ENCODE data around the gene USP51.
"Not testable (repeated sequence)": the region's sequence is repeated elsewhere in the genome, so short reads cannot be mapped to it uniquely, and the experiment has no call there.

USP51 gene

DNA sequence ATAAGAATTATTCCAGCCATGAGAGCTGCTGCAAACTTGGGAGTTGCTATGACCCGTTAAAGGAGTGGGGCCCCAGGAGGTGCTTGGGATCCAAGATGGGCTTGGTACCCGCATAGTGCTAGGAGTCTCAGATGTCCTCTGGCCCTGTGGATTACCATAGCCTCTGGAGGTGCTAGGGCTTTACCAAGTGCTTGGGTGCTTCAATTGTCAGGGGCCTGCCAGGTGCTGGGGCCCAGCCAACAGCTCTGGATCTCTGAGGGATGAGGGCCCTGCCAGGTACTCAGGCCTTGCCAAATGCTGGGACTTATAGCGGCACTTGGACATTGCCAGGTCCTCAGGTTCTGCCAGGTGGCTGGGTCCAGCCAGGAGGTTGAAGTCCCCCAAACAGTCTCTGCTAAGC lies 32.0 kb upstream of the USP51 start:
- Histone ChIP-seq H3K4me1 (ENCODE audit: low read length) (no peaks in the 10 kb centered on the region), H3K4me2 (ENCODE audit: low read length) (no peak overlapping the region), H3K27me3 (ENCODE audit: low read depth, low read length) (no peaks in the 10 kb centered on the region), H3K9me3 (ENCODE audit: insufficient read depth, low read length) (no peaks in the 10 kb centered on the region), H3K27ac (ENCODE audit: low read length) (no peak overlapping the region), H2AFZ (ENCODE audit: low read depth, low read length) (no peak overlapping the region), H4K20me1 (ENCODE audit: insufficient read depth, low read length) (no peaks in the 10 kb centered on the region), H3K4me3 (ENCODE audit: low read length) (no peak overlapping the region), H3K9ac (ENCODE audit: low read length) (no peak overlapping the region), H3K79me2 (ENCODE audit: low read length) (no peaks in the 10 kb centered on the region), H3K36me3 (replicated peaks; ENCODE audit: low read depth, low read length) (no peaks in the 10 kb centered on the region)
- TF ChIP-seq, protein P1, sequence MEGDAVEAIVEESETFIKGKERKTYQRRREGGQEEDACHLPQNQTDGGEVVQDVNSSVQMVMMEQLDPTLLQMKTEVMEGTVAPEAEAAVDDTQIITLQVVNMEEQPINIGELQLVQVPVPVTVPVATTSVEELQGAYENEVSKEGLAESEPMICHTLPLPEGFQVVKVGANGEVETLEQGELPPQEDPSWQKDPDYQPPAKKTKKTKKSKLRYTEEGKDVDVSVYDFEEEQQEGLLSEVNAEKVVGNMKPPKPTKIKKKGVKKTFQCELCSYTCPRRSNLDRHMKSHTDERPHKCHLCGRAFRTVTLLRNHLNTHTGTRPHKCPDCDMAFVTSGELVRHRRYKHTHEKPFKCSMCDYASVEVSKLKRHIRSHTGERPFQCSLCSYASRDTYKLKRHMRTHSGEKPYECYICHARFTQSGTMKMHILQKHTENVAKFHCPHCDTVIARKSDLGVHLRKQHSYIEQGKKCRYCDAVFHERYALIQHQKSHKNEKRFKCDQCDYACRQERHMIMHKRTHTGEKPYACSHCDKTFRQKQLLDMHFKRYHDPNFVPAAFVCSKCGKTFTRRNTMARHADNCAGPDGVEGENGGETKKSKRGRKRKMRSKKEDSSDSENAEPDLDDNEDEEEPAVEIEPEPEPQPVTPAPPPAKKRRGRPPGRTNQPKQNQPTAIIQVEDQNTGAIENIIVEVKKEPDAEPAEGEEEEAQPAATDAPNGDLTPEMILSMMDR (IDR thresholded peaks at IDR 0.05; ENCODE audit: low read depth, low read length) = no peak
- no peak for TF ChIP-seq EZH2phosphoT487 (IDR thresholded peaks at IDR 0.05; ENCODE audit: low read depth)

DNA sequence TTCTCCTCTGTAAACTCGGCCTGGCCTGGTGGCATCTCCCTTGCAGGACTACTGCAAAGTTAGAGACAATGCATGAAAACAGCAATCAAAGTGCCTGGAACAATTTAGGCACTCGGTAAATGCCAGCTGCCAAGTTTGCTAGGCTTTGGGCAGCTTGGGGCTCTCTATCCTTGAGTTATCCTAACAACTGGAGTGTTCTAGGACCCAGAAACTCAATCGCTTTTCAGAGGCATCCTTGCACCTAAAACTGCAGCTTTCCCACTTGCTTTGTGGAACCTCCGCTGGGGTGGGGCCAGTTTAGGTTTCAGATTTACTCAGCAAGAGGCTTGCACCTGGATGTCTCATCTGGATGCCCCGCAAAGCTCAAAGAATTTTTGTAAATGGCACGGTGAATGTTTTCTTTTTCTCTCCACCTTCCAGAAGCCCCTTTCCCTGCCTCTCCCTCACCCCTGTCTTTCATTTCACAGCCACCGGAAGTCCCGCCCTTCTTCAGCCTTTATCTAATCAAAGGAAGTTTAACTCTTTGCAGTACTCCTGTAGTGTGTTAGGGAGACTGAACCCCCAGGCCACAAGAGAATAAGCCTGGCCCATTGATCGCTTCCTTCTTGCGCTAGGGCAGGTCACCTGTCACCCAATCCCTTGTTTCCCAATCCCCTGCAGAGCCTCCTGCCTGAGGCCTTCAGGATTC lies 27.3 kb upstream of the USP51 start:
- H3K79me2 ChIP-seq (ENCODE audit: low read length); H3K9me3 ChIP-seq (ENCODE audit: insufficient read depth, low read length); H3K36me3 ChIP-seq (replicated peaks; ENCODE audit: low read depth, low read length); H2AFZ ChIP-seq (ENCODE audit: low read depth, low read length); H3K27ac ChIP-seq (ENCODE audit: low read length); H3K4me3 ChIP-seq (ENCODE audit: low read length); H3K4me1 ChIP-seq (ENCODE audit: low read length); H3K9ac ChIP-seq (ENCODE audit: low read length); H4K20me1 ChIP-seq (ENCODE audit: insufficient read depth, low read length); H3K27me3 ChIP-seq (ENCODE audit: low read depth, low read length); H3K4me2 ChIP-seq (ENCODE audit: low read length): not testable (repeated sequence)

DNA sequence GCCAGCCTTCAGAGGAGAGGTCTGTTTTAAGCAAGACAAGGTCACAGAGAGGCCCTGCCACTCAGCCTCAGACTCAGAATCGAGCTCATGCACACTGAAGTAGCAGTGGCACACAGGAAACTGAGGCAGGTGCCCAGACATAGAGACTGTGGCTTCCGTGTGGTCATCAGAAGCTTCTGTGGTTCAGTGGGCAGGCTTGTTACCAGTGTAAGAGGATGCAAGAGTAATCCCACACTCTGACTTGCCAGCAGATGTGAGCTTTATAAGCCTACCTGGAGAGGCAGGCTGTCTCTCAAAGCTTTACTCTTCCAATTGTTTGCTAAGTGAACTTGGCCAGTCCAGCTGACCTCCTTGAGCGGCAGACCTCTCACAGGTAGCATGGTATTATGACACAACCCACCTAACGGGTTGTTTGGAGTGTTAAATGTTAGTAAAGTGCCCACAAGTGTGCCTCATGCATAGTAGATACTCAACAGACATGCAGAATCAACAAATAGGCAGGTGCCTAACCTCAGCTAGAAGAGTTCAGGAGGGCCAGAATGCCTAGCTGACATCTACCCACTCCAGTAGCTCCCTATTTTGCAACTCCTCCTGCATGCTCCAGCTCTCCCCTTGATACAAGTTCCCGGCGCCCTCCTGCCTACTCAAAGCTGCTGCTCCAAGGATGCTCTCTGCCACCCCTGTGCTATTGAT lies 23.5 kb upstream of the USP51 start:
- H3K9me3 ChIP-seq (ENCODE audit: insufficient read depth, low read length); H3K9ac ChIP-seq (ENCODE audit: low read length); H3K4me2 ChIP-seq (ENCODE audit: low read length); H3K79me2 ChIP-seq (ENCODE audit: low read length); H3K4me3 ChIP-seq (ENCODE audit: low read length); H3K4me1 ChIP-seq (ENCODE audit: low read length); H2AFZ ChIP-seq (ENCODE audit: low read depth, low read length); H3K27ac ChIP-seq (ENCODE audit: low read length); H4K20me1 ChIP-seq (ENCODE audit: insufficient read depth, low read length); H3K27me3 ChIP-seq (ENCODE audit: low read depth, low read length); H3K36me3 ChIP-seq (replicated peaks; ENCODE audit: low read depth, low read length): not testable (repeated sequence)

DNA sequence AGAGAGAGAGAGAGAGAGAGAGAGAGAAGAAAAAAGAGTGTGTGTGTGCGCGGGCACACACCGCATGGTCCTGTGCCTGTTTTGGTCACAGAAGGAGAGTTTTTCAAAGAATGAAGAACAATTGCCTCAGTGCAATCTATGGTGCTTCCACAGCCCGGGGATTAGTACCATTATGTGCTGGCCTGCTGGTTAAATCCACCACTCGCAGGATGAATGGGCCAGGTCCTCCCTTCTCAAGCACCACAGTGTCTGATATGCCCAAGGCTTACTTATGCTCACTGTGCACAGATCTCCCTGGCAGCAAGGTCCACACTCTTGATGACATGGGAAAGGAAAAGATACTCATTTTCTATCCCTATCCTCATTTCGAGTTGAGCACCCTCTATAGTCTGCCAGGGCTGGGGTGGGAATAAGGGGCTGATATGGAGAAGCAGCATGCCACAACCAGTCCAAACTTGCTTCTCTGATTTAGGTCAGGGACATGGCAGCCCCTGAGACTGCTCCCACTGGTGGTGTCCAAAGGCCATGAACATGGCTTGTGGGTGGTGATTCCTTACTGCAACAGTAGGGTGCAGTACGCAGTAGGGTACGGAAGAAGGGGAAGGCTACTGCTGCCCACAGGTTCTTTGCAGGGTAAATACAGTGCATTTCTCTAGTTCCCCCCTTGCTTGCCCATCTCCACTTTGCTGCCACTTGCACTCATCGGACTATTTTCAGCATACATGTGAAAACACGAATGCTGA lies 18.9 kb upstream of the USP51 start:
- not testable (repeated sequence) for H3K27me3 ChIP-seq (ENCODE audit: low read depth, low read length); H4K20me1 ChIP-seq (ENCODE audit: insufficient read depth, low read length); H3K9ac ChIP-seq (ENCODE audit: low read length); H3K4me1 ChIP-seq (ENCODE audit: low read length); H2AFZ ChIP-seq (ENCODE audit: low read depth, low read length); H3K79me2 ChIP-seq (ENCODE audit: low read length); H3K36me3 ChIP-seq (replicated peaks; ENCODE audit: low read depth, low read length); H3K4me2 ChIP-seq (ENCODE audit: low read length); H3K4me3 ChIP-seq (ENCODE audit: low read length); H3K27ac ChIP-seq (ENCODE audit: low read length); H3K9me3 ChIP-seq (ENCODE audit: insufficient read depth, low read length)

DNA sequence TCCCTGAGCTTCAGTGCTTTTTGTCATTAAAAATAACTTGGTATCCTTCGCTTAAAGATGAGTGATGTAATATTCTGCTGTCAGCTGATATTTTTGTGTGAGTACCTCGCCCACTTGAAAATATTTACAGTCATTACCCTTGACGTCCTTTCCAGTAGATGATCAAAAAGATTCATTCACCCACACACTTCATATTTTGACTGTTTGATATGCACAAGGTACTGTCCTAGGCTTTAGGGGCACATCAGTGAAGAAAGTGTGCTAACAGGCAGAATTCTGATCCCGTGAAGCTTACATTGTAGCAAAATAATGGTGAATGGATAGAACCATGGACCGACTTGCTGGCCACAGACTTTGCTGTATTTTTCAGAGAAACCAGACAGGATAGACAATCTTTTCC lies 18.1 kb upstream of the USP51 start:
- not testable (repeated sequence) for H3K27me3 ChIP-seq (ENCODE audit: low read depth, low read length); H3K4me1 ChIP-seq (ENCODE audit: low read length); H3K9me3 ChIP-seq (ENCODE audit: insufficient read depth, low read length); H3K27ac ChIP-seq (ENCODE audit: low read length); H3K9ac ChIP-seq (ENCODE audit: low read length); H3K4me3 ChIP-seq (ENCODE audit: low read length); H4K20me1 ChIP-seq (ENCODE audit: insufficient read depth, low read length); H3K36me3 ChIP-seq (replicated peaks; ENCODE audit: low read depth, low read length); H2AFZ ChIP-seq (ENCODE audit: low read depth, low read length); H3K79me2 ChIP-seq (ENCODE audit: low read length); H3K4me2 ChIP-seq (ENCODE audit: low read length)

DNA sequence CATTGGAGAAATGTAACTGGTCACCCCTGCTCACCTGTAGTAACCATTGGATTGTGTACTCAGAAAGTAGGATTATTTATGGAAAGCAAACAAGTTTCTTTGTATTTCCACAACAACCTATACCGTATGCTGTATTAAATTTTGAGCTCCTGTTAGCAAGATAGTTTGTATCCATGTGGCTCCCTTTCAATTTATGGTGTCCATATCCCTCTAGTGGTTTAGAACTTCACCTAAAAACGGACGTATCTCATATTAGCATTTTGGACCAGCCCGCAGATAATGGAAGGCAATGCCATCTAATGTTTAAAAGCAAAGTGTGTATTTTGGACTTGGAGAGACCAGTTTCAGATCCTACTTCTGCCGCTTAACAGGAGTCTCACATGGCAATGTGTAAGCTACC lies 17.4 kb upstream of the USP51 start:
- H3K27me3 ChIP-seq (ENCODE audit: low read depth, low read length); H3K79me2 ChIP-seq (ENCODE audit: low read length); H2AFZ ChIP-seq (ENCODE audit: low read depth, low read length); H3K4me3 ChIP-seq (ENCODE audit: low read length); H3K4me1 ChIP-seq (ENCODE audit: low read length); H3K27ac ChIP-seq (ENCODE audit: low read length); H4K20me1 ChIP-seq (ENCODE audit: insufficient read depth, low read length); H3K4me2 ChIP-seq (ENCODE audit: low read length); H3K9me3 ChIP-seq (ENCODE audit: insufficient read depth, low read length); H3K9ac ChIP-seq (ENCODE audit: low read length); H3K36me3 ChIP-seq (replicated peaks; ENCODE audit: low read depth, low read length): not testable (repeated sequence)

Data from OCI-LY3 (cell line).